Karpas-422 (cell line): ENCODE data around the gene RSPO3. TPM values are rescaled to one million over a fixed set of nuclear protein-coding genes. Genes with fewer than 3 reads are reported as not detected.

ENCODE experiments used
- DNase-seq: peaks from one replicate; pipeline ENCODE4 v3.0.0-alpha.2; 2015
- H2AFZ ChIP-seq: fragments of 200-600 bp; sonication (generic); 2 replicates; pipeline ENCODE4 v1.6.1; 2014; ENCODE audit warnings: antibody characterized with exemption, low read length, mixed read lengths
- H3K27ac ChIP-seq: fragments of 200-600 bp; sonication (generic); 2 replicates; pipeline ENCODE4 v1.5.1; 2014; ENCODE audit warnings: mild to moderate bottlenecking, low read length, moderate library complexity
- H3K27me3 ChIP-seq: fragments of 200-600 bp; sonication (generic); 2 replicates; pipeline ENCODE4 v1.6.1; 2014; ENCODE audit warnings: low read length, mixed read lengths
- H3K36me3 ChIP-seq: fragments of 200-600 bp; sonication (generic); 2 replicates; pipeline ENCODE4 v1.6.1; 2014; ENCODE audit warnings: low read length, mixed read lengths; ENCODE audit not compliant: insufficient read depth
- H3K4me1 ChIP-seq: fragments of 200-600 bp; sonication (generic); 2 replicates; pipeline ENCODE4 v1.6.1; 2014; ENCODE audit warnings: mild to moderate bottlenecking, low read length, mixed read lengths
- H3K4me2 ChIP-seq: fragments of 200-600 bp; sonication (generic); 2 replicates; pipeline ENCODE4 v1.6.1; 2014; ENCODE audit warnings: low read length, low read depth, mild to moderate bottlenecking; ENCODE audit not compliant: poor library complexity, severe bottlenecking
- H3K4me3 ChIP-seq: fragments of 200-600 bp; sonication (generic); 2 replicates; pipeline ENCODE4 v1.5.1; 2014; ENCODE audit warnings: mild to moderate bottlenecking, antibody characterized with exemption, low read length, mixed read lengths
- H3K79me2 ChIP-seq: fragments of 200-600 bp; sonication (generic); 2 replicates; pipeline ENCODE4 v1.6.1; 2014; ENCODE audit warnings: mild to moderate bottlenecking, low read length, mixed read lengths
- H3K9ac ChIP-seq: fragments of 200-600 bp; sonication (generic); 2 replicates; pipeline ENCODE4 v1.6.0; 2014; ENCODE audit warnings: low read length
- H3K9me2 ChIP-seq: fragments of 200-600 bp; sonication (generic), shearing (Covaris generic); replicated peaks from 2 replicates; pipeline ENCODE4 v1.6.0; 2014; ENCODE audit warnings: mild to moderate bottlenecking, low read length, moderate library complexity; ENCODE audit not compliant: insufficient read depth
- H3K9me3 ChIP-seq: fragments of 300-700, 200-600 bp; sonication (generic); 2 replicates; pipeline ENCODE4 v1.6.1; 2014; ENCODE audit warnings: low read length, mixed read lengths
- H4K20me1 ChIP-seq: fragments of 200-600 bp; sonication (generic); 2 replicates; pipeline ENCODE4 v1.6.1; 2014; ENCODE audit warnings: mild to moderate bottlenecking, antibody characterized with exemption, low read length, low read depth; ENCODE audit not compliant: insufficient read depth
- total RNA-seq: library from RNA; depleted of rRNA; stranded (reverse); fragments of >200 nt; shearing (Covaris generic); gene quantifications from 2 replicates; pipeline ENCODE4 v1.2.3, GENCODE V29; 2014; ENCODE audit warnings: low replicate concordance; rRNA removed

The RSPO3 gene, protein sequence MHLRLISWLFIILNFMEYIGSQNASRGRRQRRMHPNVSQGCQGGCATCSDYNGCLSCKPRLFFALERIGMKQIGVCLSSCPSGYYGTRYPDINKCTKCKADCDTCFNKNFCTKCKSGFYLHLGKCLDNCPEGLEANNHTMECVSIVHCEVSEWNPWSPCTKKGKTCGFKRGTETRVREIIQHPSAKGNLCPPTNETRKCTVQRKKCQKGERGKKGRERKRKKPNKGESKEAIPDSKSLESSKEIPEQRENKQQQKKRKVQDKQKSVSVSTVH
- not detected in 2 replicates for total RNA-seq

DNA sequence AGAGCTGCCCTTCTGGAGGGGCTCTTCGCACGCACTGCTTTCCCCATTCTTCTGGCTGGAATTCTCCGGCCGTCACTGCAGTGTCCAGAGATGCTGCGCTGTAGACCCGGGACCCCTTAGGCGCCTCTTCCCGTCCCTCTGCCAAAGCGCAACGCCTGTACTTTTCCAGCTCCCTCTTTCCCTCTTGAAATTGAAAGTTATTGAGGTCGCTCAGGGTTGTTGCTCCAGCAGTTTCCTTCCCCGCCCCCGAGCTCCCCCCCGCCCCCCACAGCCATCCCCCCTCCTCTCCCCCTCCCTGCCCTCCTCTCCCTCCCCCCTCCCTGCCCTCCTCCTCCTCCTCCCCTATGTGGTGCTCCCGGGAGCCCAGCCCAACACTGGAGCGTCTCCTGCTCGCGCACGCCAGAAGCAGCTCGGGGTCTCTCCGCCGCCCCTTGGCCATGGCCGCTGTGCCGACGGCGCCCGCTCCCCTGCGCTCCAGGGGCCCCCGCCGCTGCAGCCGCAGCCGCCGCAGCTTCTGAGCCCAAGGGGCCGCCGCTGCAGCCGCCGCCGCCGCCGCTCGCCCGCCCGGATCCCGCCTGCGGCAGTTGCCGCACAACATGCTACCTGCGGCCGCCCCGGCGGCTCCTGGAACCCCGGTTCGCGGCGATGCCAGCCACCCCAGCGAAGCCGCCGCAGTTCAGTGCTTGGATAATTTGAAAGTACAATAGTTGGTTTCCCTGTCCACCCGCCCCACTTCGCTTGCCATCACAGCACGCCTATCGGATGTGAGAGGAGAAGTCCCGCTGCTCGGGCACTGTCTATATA, at the start of gene RSPO3:
Gene RSPO3, plus strand, starts transcription at position 374 of the 804 bp plus-strand sequence. CDS start 522 bp downstream, outside the sequence.
- H3K9ac ChIP-seq = no peak within 1 kb of the TSS
- peak within 1 kb of the TSS; percentile 26 for H3K4me2 ChIP-seq

DNA sequence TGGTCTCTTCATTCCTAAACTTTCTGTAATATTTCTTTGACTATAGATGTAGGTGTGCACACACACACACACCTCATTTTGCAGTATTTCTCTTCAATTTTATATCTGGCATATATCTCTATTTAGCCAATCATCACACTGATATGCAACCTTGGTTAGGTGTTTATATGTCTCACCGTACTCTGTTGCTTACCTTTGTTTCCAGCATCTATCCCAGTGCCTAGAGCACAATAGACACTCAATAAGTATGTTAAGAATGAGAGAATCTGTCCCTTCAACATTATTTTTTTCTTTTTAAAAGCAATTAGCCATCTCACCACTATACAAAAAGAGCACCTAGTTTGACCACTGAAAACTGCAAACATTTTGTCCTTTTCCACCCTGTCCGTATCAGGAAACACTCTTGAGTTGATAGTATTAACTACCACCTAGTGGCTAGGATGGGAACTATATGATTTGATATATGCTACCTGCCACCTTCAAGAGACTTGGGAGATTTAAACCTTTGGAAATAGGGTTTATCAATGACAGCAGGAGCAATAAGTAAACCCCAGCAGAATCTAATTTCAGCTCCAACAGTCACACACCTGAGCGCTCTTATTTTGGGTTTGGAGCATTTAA, 48.7 kb upstream of the RSPO3 start:
- H3K9ac ChIP-seq = no peak overlapping the region
- no peaks in the 10 kb centered on the region for H3K79me2 ChIP-seq
- peak; percentile 67 for DNase-seq
- no peaks in the 10 kb centered on the region for H3K9me2 ChIP-seq
- no peaks in the 10 kb centered on the region for H3K9me3 ChIP-seq
- no peaks in the 10 kb centered on the region for H4K20me1 ChIP-seq
- H3K4me1 ChIP-seq = no peaks in the 10 kb centered on the region
- H3K4me3 ChIP-seq = no peak overlapping the region
- H3K27me3 ChIP-seq = no peaks in the 10 kb centered on the region
- no peaks in the 10 kb centered on the region for H3K36me3 ChIP-seq
- H3K27ac ChIP-seq = no peak overlapping the region
- H2AFZ ChIP-seq = no peak overlapping the region
- no peak overlapping the region for H3K4me2 ChIP-seq

More for the DNA sequence above, at the start of gene RSPO3:
- Histone ChIP-seq H4K20me1 (no peaks in the 10 kb centered on the region), H3K9me3 (no peaks in the 10 kb centered on the region), H3K27me3 (no peaks in the 10 kb centered on the region), H3K4me1 (peaks cover 3% of the 10 kb centered on the region; the same call in 1 of the 2 replicates), H3K79me2 (no peaks in the 10 kb centered on the region), H3K36me3 (no peaks in the 10 kb centered on the region), H3K9me2 (no peaks in the 10 kb centered on the region), H2AFZ (no peak within 1 kb of the TSS), H3K27ac (no peak within 1 kb of the TSS), H3K4me3 (peak within 1 kb of the TSS; percentile 34; the same call in 1 of the 2 replicates)
- DNase-seq = no peak

DNA sequence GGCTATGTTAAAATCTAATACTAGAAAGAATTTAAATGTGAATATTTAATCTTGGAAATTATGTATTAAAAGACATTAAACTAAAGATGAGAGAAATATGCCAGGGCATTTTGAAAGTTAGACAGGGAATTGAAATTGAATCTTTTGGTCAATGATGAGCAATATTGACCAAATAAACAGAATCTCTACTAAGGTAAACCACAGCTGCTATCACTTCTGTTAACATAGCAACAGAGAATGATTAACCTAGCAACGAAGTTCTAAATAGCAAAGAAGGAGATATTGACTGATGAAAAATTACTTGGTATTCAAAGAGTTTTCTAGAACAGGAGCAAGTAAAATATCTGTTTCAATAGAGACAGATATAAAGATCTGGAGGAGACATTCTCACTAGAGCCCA, 45.2 kb upstream of the RSPO3 start:
- Histone ChIP-seq H3K79me2 (no peaks in the 10 kb centered on the region), H3K27me3 (no peaks in the 10 kb centered on the region), H3K4me1 (no peaks in the 10 kb centered on the region), H3K9ac (no peak overlapping the region), H4K20me1 (no peaks in the 10 kb centered on the region), H3K9me2 (no peaks in the 10 kb centered on the region), H3K27ac (no peak overlapping the region), H3K36me3 (no peaks in the 10 kb centered on the region), H3K4me2 (no peak overlapping the region), H3K9me3 (no peaks in the 10 kb centered on the region), H3K4me3 (no peak overlapping the region), H2AFZ (no peak overlapping the region)
- no peak for DNase-seq

DNA sequence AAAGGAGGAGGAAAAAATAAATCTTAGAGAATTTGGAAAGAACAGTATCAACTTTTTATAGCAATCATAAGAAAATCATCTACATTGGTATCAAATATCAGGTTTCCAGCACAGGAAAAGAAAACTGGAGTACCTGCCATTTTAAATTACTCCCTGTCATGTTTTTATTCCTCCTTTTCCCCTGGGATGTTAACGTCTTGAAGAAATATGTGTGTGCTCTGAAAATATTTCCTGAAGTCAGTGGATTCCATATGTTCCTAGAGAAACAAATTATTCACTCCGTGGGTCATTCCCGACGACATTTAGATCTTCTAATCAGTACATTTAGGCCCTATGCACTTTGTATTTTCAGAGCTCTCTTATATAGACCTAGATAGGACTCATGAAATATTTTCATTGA, 42.0 kb upstream of the RSPO3 start:
- Histone ChIP-seq H3K36me3 (no peaks in the 10 kb centered on the region), H4K20me1 (no peaks in the 10 kb centered on the region), H2AFZ (no peak overlapping the region), H3K9me3 (no peaks in the 10 kb centered on the region), H3K9ac (no peak overlapping the region), H3K9me2 (no peaks in the 10 kb centered on the region), H3K79me2 (no peaks in the 10 kb centered on the region), H3K4me1 (no peaks in the 10 kb centered on the region), H3K4me2 (no peak overlapping the region), H3K27me3 (no peaks in the 10 kb centered on the region), H3K4me3 (no peak overlapping the region), H3K27ac (no peak overlapping the region)
- no peak for DNase-seq

DNA sequence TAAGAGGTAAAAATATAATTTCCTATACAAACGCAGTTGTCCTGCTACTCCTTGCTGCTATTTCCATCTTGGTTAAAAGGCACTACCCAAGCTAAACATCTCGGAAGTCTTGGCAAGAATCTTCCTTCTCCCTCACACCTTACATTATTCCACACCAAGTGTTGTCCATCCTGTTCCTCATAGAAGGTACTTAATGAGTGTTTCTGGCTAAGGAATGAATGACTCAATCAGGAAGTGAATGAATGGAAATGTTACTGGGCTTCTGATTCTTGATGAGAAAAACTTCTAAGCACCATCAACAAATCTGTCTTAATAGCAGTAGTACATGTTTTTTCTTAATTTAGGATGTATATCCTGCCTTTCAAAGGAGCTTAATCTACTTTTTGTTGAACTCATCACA, 40.6 kb upstream of the RSPO3 start:
- Histone ChIP-seq H3K9me3 (no peaks in the 10 kb centered on the region), H4K20me1 (no peaks in the 10 kb centered on the region), H3K4me3 (no peak overlapping the region), H3K36me3 (no peaks in the 10 kb centered on the region), H3K79me2 (no peaks in the 10 kb centered on the region), H3K27me3 (no peaks in the 10 kb centered on the region), H3K9me2 (no peaks in the 10 kb centered on the region), H3K27ac (no peak overlapping the region), H3K4me1 (no peaks in the 10 kb centered on the region), H2AFZ (no peak overlapping the region), H3K4me2 (no peak overlapping the region), H3K9ac (no peak overlapping the region)
- DNase-seq = no peak

DNA sequence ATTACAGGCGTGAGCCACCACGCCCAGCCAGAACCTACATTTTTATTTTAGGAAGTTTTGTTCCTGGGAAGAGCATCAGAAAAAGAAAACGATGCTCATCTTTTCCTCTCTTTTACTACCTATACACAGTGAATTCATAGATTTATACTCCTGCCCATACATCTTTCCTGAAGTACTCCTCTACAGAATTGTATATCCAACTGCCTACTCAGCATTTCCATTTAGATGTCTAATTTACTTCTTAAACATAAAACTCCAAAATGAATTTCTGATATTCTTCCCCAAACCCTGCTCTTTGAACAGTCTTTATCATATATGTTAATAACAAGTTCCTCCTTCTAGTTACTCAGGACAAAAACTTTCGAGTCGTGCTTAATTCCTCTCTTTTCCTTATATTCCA, 39.8 kb upstream of the RSPO3 start:
- no peaks in the 10 kb centered on the region for H3K9me3 ChIP-seq
- no peak overlapping the region for H2AFZ ChIP-seq
- DNase-seq = no peak
- H3K4me3 ChIP-seq = no peak overlapping the region
- H4K20me1 ChIP-seq = no peaks in the 10 kb centered on the region
- no peak overlapping the region for H3K27ac ChIP-seq
- H3K79me2 ChIP-seq = no peaks in the 10 kb centered on the region
- H3K4me2 ChIP-seq = no peak overlapping the region
- H3K36me3 ChIP-seq = no peaks in the 10 kb centered on the region
- H3K9me2 ChIP-seq = no peaks in the 10 kb centered on the region
- H3K9ac ChIP-seq = no peak overlapping the region
- H3K27me3 ChIP-seq = no peaks in the 10 kb centered on the region
- no peaks in the 10 kb centered on the region for H3K4me1 ChIP-seq

DNA sequence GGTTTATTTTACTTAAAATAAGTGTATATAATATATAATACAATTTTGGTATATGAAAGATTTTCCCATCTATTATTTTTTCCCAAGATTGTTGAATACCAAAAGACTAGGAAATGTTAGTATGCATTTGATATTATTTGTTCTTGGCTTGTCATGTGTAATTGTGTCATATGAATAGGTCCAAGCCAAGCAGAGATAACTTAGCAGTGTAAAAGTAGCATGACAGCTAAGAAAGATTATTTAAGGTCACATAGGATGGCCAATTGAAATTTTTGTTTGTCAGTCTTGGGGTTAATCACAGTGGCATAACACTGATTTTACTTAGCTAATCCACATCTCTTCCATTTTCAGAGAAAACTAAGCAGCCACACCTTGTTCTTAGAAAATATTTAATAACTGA, 38.8 kb upstream of the RSPO3 start:
- Histone ChIP-seq H3K9me3 (no peaks in the 10 kb centered on the region), H3K4me1 (no peaks in the 10 kb centered on the region), H3K9me2 (no peaks in the 10 kb centered on the region), H3K9ac (no peak overlapping the region), H3K36me3 (no peaks in the 10 kb centered on the region), H3K4me2 (no peak overlapping the region), H3K27ac (no peak overlapping the region), H3K79me2 (no peaks in the 10 kb centered on the region), H4K20me1 (no peaks in the 10 kb centered on the region), H2AFZ (no peak overlapping the region), H3K4me3 (no peak overlapping the region), H3K27me3 (no peaks in the 10 kb centered on the region)
- DNase-seq = no peak

DNA sequence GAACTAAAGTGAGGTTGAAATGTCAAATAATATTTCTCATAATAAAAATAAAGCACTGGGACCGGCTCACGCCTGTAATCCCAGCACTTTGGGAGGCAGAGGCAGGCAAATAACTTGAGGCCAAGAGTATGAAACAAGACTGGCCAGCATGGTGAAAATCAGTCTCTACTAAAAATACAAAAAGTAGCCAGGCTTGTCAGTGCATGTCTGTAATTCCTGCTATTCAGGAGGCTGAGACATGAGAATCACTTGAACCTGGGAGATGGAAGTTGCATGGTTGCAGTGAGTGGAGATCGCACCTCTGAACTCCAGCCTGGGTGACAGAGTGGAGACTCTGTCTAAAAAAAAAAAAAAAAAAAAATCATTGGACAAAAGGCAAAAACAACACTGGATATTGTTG, 38.4 kb upstream of the RSPO3 start:
- Histone ChIP-seq H3K9me3 (no peaks in the 10 kb centered on the region), H3K4me3 (no peak overlapping the region), H3K27ac (no peak overlapping the region), H4K20me1 (no peaks in the 10 kb centered on the region), H3K9me2 (no peaks in the 10 kb centered on the region), H3K36me3 (no peaks in the 10 kb centered on the region), H3K4me1 (no peaks in the 10 kb centered on the region), H3K9ac (no peak overlapping the region), H3K4me2 (no peak overlapping the region), H2AFZ (no peak overlapping the region), H3K27me3 (no peaks in the 10 kb centered on the region), H3K79me2 (no peaks in the 10 kb centered on the region)
- no peak for DNase-seq
